ENCODE measurements around the gene C2CD2. TPM values are rescaled to one million over a fixed set of nuclear protein-coding genes. Genes with fewer than 3 reads are reported as not detected.

The C2CD2 gene
- total and polyA plus RNA-seq, 10 of the 15 experiments (the other 5 are each of a cell fraction or from before 2014, with no cell fraction given): 2.2 to 30.9 (median 9.9) TPM

- TF ChIP-seq CEBPZ (IDR thresholded peaks at IDR 0.05; ENCODE audit: low read depth, low read length) (no peak), MEF2B (IDR thresholded peaks at IDR 0.05; ENCODE audit: partially characterized antibody, poor library complexity, severe bottlenecking) (no peak), POLR2AphosphoS2 (IDR thresholded peaks at IDR 0.05; ENCODE audit: low read depth, low read length) (0 out of 2 replicates have a peak, but pooled peaks have one; percentile 18), IRF4 (IDR thresholded peaks at IDR 0.05; ENCODE audit: low read depth, low read length) (no peak), BACH1 (IDR thresholded peaks at IDR 0.05; ENCODE audit: borderline replicate concordance) (no peak), CTCF (IDR thresholded peaks at IDR 0.05 in 2 of 3, conservative IDR thresholded peaks at IDR 0.05 in 1 of 3; ENCODE audit: control insufficient read depth in 2 of 3, extremely low read depth in 1 of 3, insufficient read depth in 1 of 3, low read depth in 3 of 3, low read length in 3 of 3) (no peak), ETV6 (conservative IDR thresholded peaks at IDR 0.05 in 1 of 2, IDR thresholded peaks at IDR 0.05 in 1 of 2; ENCODE audit: borderline replicate concordance in 1 of 2, low read depth in 1 of 2) (no peak), JUND (IDR thresholded peaks at IDR 0.05; ENCODE audit: low read depth, low read length) (no peak), ZSCAN29 (IDR thresholded peaks at IDR 0.05) (no peak), PRDM15 (CRISPR knock-in tag; IDR thresholded peaks at IDR 0.05) (no peak), MAX (IDR thresholded peaks at IDR 0.05; ENCODE audit: low read depth, low read length) (no peak), PAX5 (IDR thresholded peaks at IDR 0.05; ENCODE audit: borderline replicate concordance, low read depth, low read length) (no peak; the same call in 1 of the 2 replicates), HDAC6 (IDR thresholded peaks at IDR 0.05; ENCODE audit: unreplicated experiment) (no peak), SUZ12 (IDR thresholded peaks at IDR 0.05; ENCODE audit: unreplicated experiment) (no peak), E4F1 (IDR thresholded peaks at IDR 0.05; ENCODE audit: borderline replicate concordance, partially characterized antibody) (no peak)
Measured at GRCh38 chr21:41953831-41954653, at the start of gene C2CD2 (continued).

All from GM12878 (cell line).